Fibroblast of mammary gland (primary cell): Measurements from ENCODE around the gene ZNF831.

Source experiments
- DNase-seq: peaks from one replicate; pipeline ENCODE4 v3.0.0-alpha.2; 2010; ENCODE audit warnings: low read depth
- H3K4me3 ChIP-seq: 2 replicates; pipeline ENCODE4 v1.5.1; 2011; ENCODE audit warnings: low read depth, mild to moderate bottlenecking, low read length, moderate library complexity; ENCODE audit not compliant: control insufficient read depth
- CTCF ChIP-seq: conservative IDR thresholded peaks from 2 replicates; pipeline ENCODE4 v1.5.1; 2011; ENCODE audit warnings: low read depth, low read length, inconsistent platforms; ENCODE audit not compliant: control insufficient read depth, insufficient read depth

ZNF831 gene

DNA sequence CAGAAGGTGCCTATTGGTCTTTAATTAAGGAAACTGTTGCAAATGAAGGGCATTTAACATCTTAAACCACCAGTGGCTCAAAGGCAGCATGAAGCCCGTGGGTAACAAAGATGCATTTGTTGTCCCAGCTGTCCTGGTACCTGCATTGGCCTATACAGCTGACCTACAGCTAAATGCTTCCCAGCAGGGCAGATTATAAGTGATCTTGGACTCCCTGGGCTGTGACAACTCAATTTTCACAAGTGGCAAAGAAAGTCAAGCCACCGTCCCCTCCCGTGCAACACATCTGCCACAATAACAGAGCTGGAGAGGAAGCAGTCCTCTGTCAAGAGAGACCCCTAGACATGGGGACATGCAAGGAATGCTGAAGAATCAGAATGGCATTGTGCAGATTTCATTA lies 105.2 kb downstream of the ZNF831 start:
- no peak for TF ChIP-seq CTCF
- DNase-seq = no peak

DNA sequence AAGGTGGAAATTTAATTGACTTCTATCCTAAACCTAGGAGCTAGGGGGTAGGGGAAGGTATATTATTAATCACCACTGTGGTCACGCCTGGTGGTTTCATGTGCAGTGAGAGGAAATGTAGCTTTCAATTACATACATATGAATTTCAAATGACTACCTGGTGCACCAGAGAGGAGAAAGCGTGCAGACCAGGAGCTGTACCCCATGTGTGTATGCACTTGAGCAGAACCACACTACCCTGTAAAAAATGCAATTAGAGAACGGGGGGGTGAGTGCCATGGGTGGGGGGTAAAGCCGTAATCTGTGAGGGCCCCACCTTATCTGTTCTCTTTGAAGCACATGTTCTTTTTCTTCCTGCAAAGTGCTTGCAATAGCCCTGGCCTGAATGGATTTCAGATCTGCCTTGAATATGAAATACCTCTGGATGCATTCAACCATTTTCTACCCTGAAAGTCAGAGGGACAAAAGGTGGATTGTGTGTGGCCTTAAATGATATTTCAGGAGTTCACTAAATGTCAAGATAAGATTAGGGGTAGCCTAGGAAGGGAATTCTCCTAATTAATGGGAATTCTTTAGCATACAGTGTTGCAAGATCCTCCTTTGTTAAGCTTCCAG lies 105.9 kb downstream of the ZNF831 start:
- no peak for DNase-seq
- no peak overlapping the region for H3K4me3 ChIP-seq
- TF ChIP-seq CTCF = no peak

More for the DNA sequence above, 105.2 kb downstream of the ZNF831 start:
- no peak overlapping the region for H3K4me3 ChIP-seq

- TF ChIP-seq CTCF = no peak
- H3K4me3 ChIP-seq = no peak overlapping the region
- no peak for DNase-seq
These were observed 106.8 kb downstream of the ZNF831 start for GRCh38 chr20:59270380-59270779.

- H3K4me3 ChIP-seq = no peak overlapping the region
- no peak for DNase-seq
- TF ChIP-seq CTCF = no peak
These were observed 110.2 kb downstream of the ZNF831 start for GRCh38 chr20:59273739-59274357.

DNA sequence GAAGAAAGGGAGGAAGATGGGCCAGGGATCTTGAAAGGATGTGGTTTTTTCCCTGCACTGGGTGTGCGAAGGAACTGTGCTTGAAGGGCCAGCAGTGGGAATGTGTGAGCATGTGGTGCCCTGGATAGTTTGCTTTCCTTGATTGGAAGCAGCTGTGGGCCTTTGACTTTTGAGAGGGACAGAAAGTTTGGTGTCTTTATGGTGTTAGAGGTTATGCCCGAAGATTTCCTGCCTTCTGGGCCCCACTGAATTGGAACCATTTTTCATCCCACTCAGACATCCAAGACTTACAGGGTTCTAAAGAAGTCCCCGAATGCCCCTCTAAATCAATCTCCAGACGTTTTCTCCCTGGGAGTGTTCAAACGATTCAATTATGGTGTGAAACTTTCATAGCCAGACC lies 113.3 kb downstream of the ZNF831 start:
- no peak for TF ChIP-seq CTCF
- DNase-seq = no peak
- H3K4me3 ChIP-seq = no peak overlapping the region

DNA sequence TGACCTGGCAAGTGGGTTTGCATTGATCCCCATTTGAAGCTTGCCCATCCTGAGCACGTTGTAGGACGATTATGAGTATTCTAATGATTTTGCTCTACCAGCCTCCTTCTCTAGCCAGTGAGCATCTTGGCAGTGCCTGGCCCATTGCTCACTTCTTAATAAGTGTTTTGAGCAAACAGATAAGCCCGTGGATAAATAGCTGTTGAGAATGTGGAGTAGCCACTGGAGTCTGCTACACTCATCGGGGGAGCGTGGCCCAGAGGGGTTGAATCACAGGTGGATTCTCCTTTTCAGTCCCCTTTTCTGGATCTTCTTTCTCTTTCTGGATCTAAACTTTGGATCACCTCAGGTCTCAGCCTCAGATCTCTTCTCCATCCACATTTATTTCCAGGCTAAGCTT lies 120.8 kb downstream of the ZNF831 start:
- no peak for TF ChIP-seq CTCF
- DNase-seq = no peak
- H3K4me3 ChIP-seq = no peak overlapping the region
